ENCODE results near the gene CTSS. TPM values are rescaled to one million over a fixed set of nuclear protein-coding genes. Genes with fewer than 3 reads are reported as not detected.
"Not testable (repeated sequence)": the region's sequence is repeated elsewhere in the genome, so short reads cannot be mapped to it uniquely, and the experiment has no call there.

The CTSS gene
- polyA plus RNA-seq, 4 donors = 34.0 to 128 (median 69.6) TPM

DNA sequence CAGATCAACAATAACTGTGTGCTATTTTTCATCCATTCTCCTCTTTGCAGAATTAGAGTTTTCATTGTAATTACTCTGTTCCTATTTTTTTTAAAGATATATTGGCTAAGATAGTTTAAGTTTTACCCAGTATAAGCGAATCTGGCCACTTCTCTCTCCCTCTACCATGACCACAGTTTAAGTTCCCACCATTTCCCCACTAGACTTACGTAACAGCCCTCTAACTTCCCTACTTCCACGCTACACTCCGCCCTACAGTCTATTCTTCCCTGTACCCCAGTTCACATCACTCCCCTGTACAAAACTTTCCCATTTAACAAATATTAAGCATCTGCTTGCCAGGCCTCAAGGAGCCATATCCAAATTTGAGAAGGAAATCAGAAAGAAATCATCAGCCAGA is 26.0 kb upstream of the CTSS start:
- no peak overlapping the region for H3K27ac ChIP-seq (ENCODE audit: low read depth in 1 of 3, low read length in 2 of 3)
- no peak overlapping the region for H3K4me3 ChIP-seq (ENCODE audit: low read depth in 1 of 3, low read length in 3 of 3)
- H3K4me1 ChIP-seq (ENCODE audit: control insufficient read depth in 3 of 3, insufficient read depth in 2 of 3, low read depth in 1 of 3, low read length in 2 of 3) = no peaks in the 10 kb centered on the region
- DNase-seq = no peak
- peaks cover 0 to 4% (median 2%) of the 10 kb centered on the region in 3 donors for H3K36me3 ChIP-seq (ENCODE audit: control insufficient read depth in 3 of 3, insufficient read depth in 2 of 3, low read depth in 1 of 3, low read length in 3 of 3)
- 83 to 92% (median 92%) methylated on average over 4 of the region's 4 CpGs for WGBS, 3 donors
- H3K27me3 ChIP-seq (ENCODE audit: control insufficient read depth in 3 of 3, insufficient read depth in 3 of 3, low read length in 3 of 3) = no peaks in the 10 kb centered on the region
- no peak for FAIRE-seq
- no peaks in the 10 kb centered on the region for H3K9me3 ChIP-seq (ENCODE audit: control insufficient read depth in 2 of 2, insufficient read depth in 1 of 2, low read depth in 1 of 2, low read length in 1 of 2)

GRCh38 chr1:150789396-150789795 is 23.8 kb upstream of the CTSS start:
- no peaks in the 10 kb centered on the region for H3K4me1 ChIP-seq (ENCODE audit: control insufficient read depth in 3 of 3, insufficient read depth in 2 of 3, low read depth in 1 of 3, low read length in 2 of 3)
- no peak overlapping the region for H3K27ac ChIP-seq (ENCODE audit: low read depth in 1 of 3, low read length in 2 of 3)
- no peak for FAIRE-seq
- H3K9me3 ChIP-seq (ENCODE audit: control insufficient read depth in 2 of 2, insufficient read depth in 1 of 2, low read depth in 1 of 2, low read length in 1 of 2) = no peaks in the 10 kb centered on the region
- H3K36me3 ChIP-seq (ENCODE audit: control insufficient read depth in 3 of 3, insufficient read depth in 2 of 3, low read depth in 1 of 3, low read length in 3 of 3) = no peaks in the 10 kb centered on the region
- no peak overlapping the region for H3K4me3 ChIP-seq (ENCODE audit: low read depth in 1 of 3, low read length in 3 of 3)
- WGBS, 3 donors = 65 to 73% (median 69%) methylated on average over 4 of the region's 4 CpGs
- no peak for DNase-seq
- H3K27me3 ChIP-seq (ENCODE audit: control insufficient read depth in 3 of 3, insufficient read depth in 3 of 3, low read length in 3 of 3) = no peaks in the 10 kb centered on the region

DNA sequence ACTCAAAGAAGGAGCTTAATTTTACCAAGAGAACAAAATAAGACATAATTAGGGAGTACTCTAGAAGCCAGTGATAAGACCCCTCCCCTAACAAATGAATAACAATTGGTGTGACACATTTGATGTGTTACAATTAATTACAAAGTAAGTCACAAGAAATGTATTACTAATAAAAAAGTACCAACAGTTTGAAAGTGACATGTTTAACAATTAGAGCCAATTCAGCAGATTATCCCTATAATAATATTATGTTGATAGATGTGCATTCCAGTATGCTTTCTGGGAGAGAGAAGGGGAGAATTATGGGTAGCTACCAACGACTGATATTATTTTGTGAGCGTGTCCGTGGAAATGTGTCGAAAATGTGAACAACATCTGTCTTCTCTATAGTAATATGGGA is 23.4 kb upstream of the CTSS start:
- WGBS, 3 donors = 91 to 98% (median 93%) methylated on average over 4 of the region's 4 CpGs
- Histone ChIP-seq H3K9me3 (ENCODE audit: control insufficient read depth in 2 of 2, insufficient read depth in 1 of 2, low read depth in 1 of 2, low read length in 1 of 2) (no peaks in the 10 kb centered on the region), H3K4me3 (ENCODE audit: low read depth in 1 of 3, low read length in 3 of 3) (no peak overlapping the region), H3K27ac (ENCODE audit: low read depth in 1 of 3, low read length in 2 of 3) (no peak overlapping the region), H3K36me3 (ENCODE audit: control insufficient read depth in 3 of 3, insufficient read depth in 2 of 3, low read depth in 1 of 3, low read length in 3 of 3) (no peaks in the 10 kb centered on the region), H3K27me3 (ENCODE audit: control insufficient read depth in 3 of 3, insufficient read depth in 3 of 3, low read length in 3 of 3) (no peaks in the 10 kb centered on the region), H3K4me1 (ENCODE audit: control insufficient read depth in 3 of 3, insufficient read depth in 2 of 3, low read depth in 1 of 3, low read length in 2 of 3) (no peaks in the 10 kb centered on the region)
- FAIRE-seq (no peak), DNase-seq (no peak)

GRCh38 chr1:150787455-150787854 is 21.9 kb upstream of the CTSS start:
- no peaks in the 10 kb centered on the region for H3K4me1 ChIP-seq (ENCODE audit: control insufficient read depth in 3 of 3, insufficient read depth in 2 of 3, low read depth in 1 of 3, low read length in 2 of 3)
- H3K9me3 ChIP-seq (ENCODE audit: control insufficient read depth in 2 of 2, insufficient read depth in 1 of 2, low read depth in 1 of 2, low read length in 1 of 2) = no peaks in the 10 kb centered on the region
- DNase-seq (no peak), FAIRE-seq (no peak)
- no peaks in the 10 kb centered on the region for H3K27me3 ChIP-seq (ENCODE audit: control insufficient read depth in 3 of 3, insufficient read depth in 3 of 3, low read length in 3 of 3)
- no peak overlapping the region for H3K27ac ChIP-seq (ENCODE audit: low read depth in 1 of 3, low read length in 2 of 3)
- H3K36me3 ChIP-seq (ENCODE audit: control insufficient read depth in 3 of 3, insufficient read depth in 2 of 3, low read depth in 1 of 3, low read length in 3 of 3) = no peaks in the 10 kb centered on the region
- no peak overlapping the region for H3K4me3 ChIP-seq (ENCODE audit: low read depth in 1 of 3, low read length in 3 of 3)

DNA sequence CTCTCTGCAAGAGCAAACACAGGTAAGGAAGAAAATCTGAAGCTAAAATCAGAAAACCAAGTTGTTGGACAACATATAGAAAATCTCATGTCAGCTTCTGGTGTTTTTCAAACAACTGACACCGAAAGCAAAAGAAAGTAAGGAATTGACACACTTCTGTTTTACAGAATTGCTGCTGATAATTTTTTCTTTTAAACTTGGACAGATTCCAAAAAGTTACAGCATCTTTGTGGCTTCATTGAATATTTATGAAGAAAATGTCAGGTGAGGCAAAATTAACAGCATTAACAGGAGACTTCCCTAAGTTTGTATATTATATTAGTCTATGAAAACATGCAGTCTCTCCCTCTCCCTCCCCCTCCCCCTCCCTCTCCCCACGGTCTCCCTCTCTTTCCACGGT is 14.9 kb upstream of the CTSS start:
- H3K27ac ChIP-seq (ENCODE audit: low read depth in 1 of 3, low read length in 2 of 3) = no peak overlapping the region
- no peaks in the 10 kb centered on the region for H3K9me3 ChIP-seq (ENCODE audit: control insufficient read depth in 2 of 2, insufficient read depth in 1 of 2, low read depth in 1 of 2, low read length in 1 of 2)
- no peaks in the 10 kb centered on the region for H3K36me3 ChIP-seq (ENCODE audit: control insufficient read depth in 3 of 3, insufficient read depth in 2 of 3, low read depth in 1 of 3, low read length in 3 of 3)
- DNase-seq (no peak), FAIRE-seq (no peak)
- H3K27me3 ChIP-seq (ENCODE audit: control insufficient read depth in 3 of 3, insufficient read depth in 3 of 3, low read length in 3 of 3) = no peaks in the 10 kb centered on the region
- no peaks in the 10 kb centered on the region for H3K4me1 ChIP-seq (ENCODE audit: control insufficient read depth in 3 of 3, insufficient read depth in 2 of 3, low read depth in 1 of 3, low read length in 2 of 3)
- 82 to 94% (median 84%) methylated on average over 3 of the region's 3 CpGs for WGBS, 3 donors
- H3K4me3 ChIP-seq (ENCODE audit: low read depth in 1 of 3, low read length in 3 of 3) = no peak overlapping the region

DNA sequence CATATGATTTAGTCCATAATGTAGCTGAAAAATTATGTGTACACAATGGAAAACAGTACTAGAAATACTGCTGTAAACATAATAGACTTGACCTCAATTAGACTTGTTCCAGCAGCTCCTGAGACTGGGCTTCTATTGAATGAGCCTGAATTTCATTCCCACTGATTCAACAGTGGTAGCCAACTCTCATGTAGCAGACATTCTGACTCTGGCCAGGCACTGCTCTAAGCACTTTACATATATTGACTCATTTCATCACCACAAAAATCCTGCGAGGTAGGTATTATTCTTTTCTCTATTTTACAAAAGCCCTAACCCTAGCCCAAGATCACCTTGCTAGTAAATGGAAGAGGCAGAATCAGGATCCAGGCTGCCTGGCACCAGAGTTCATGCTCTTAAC is 12.8 kb upstream of the CTSS start:
- Histone ChIP-seq H3K36me3 (ENCODE audit: control insufficient read depth in 3 of 3, insufficient read depth in 2 of 3, low read depth in 1 of 3, low read length in 3 of 3) (no peaks in the 10 kb centered on the region), H3K9me3 (ENCODE audit: control insufficient read depth in 2 of 2, insufficient read depth in 1 of 2, low read depth in 1 of 2, low read length in 1 of 2) (no peaks in the 10 kb centered on the region), H3K4me1 (ENCODE audit: control insufficient read depth in 3 of 3, insufficient read depth in 2 of 3, low read depth in 1 of 3, low read length in 2 of 3) (no peaks in the 10 kb centered on the region), H3K4me3 (ENCODE audit: low read depth in 1 of 3, low read length in 3 of 3) (no peak overlapping the region), H3K27ac (ENCODE audit: low read depth in 1 of 3, low read length in 2 of 3) (no peak overlapping the region), H3K27me3 (ENCODE audit: control insufficient read depth in 3 of 3, insufficient read depth in 3 of 3, low read length in 3 of 3) (no peaks in the 10 kb centered on the region)
- DNase-seq = no peak
- FAIRE-seq = no peak
- 77 to 92% (median 81%) methylated on average over 1 of the region's 1 CpG for WGBS, 3 donors

GRCh38 chr1:150777544-150777943 is 12.0 kb upstream of the CTSS start:
- H3K36me3 ChIP-seq (ENCODE audit: control insufficient read depth in 3 of 3, insufficient read depth in 2 of 3, low read depth in 1 of 3, low read length in 3 of 3) = no peaks in the 10 kb centered on the region
- H3K9me3 ChIP-seq (ENCODE audit: control insufficient read depth in 2 of 2, insufficient read depth in 1 of 2, low read depth in 1 of 2, low read length in 1 of 2) = no peaks in the 10 kb centered on the region
- FAIRE-seq = no peak
- no peaks in the 10 kb centered on the region for H3K27me3 ChIP-seq (ENCODE audit: control insufficient read depth in 3 of 3, insufficient read depth in 3 of 3, low read length in 3 of 3)
- no peak overlapping the region for H3K27ac ChIP-seq (ENCODE audit: low read depth in 1 of 3, low read length in 2 of 3)
- H3K4me3 ChIP-seq (ENCODE audit: low read depth in 1 of 3, low read length in 3 of 3) = no peak overlapping the region
- no peak for DNase-seq
- 87 to 95% (median 94%) methylated on average over 2 of the region's 2 CpGs for WGBS, 3 donors
- H3K4me1 ChIP-seq (ENCODE audit: control insufficient read depth in 3 of 3, insufficient read depth in 2 of 3, low read depth in 1 of 3, low read length in 2 of 3) = no peaks in the 10 kb centered on the region

DNA sequence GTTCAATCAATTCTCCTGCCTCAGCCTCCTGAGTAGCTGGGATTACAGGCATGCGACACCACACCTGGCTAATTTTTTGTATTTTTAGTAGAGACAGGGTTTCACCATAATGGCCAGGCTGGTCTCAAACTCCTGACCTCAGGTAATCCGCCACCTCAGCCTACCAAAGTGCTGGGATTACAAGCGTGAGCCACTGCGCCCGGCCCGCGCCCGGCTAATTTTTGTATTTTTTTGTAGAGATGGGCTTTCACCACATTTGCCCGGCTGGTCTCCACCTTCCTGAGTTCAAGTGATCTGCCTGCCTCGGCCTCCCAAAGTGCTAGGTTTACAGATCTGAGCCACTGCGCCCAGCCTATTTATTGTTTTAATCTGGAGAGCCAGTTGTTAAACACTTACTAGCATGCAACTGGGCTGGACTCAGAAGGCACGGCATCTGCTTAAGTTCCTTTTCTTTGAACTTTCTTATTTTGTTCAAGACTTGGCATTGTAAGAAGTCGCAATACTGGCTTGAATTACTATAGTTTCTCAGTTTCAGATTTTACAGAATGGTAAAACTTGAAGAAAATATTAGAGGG is 10.4 kb upstream of the CTSS start:
- WGBS, 3 donors = 93 to 96% (median 94%) methylated on average over 13 of the region's 13 CpGs
- H3K4me3 ChIP-seq (ENCODE audit: low read depth in 1 of 3, low read length in 3 of 3); H3K4me1 ChIP-seq (ENCODE audit: control insufficient read depth in 3 of 3, insufficient read depth in 2 of 3, low read depth in 1 of 3, low read length in 2 of 3); H3K9me3 ChIP-seq (ENCODE audit: control insufficient read depth in 2 of 2, insufficient read depth in 1 of 2, low read depth in 1 of 2, low read length in 1 of 2); H3K36me3 ChIP-seq (ENCODE audit: control insufficient read depth in 3 of 3, insufficient read depth in 2 of 3, low read depth in 1 of 3, low read length in 3 of 3); FAIRE-seq; DNase-seq; H3K27ac ChIP-seq (ENCODE audit: low read depth in 1 of 3, low read length in 2 of 3); H3K27me3 ChIP-seq (ENCODE audit: control insufficient read depth in 3 of 3, insufficient read depth in 3 of 3, low read length in 3 of 3): not testable (repeated sequence)

- no peaks in the 10 kb centered on the region for H3K9me3 ChIP-seq (ENCODE audit: control insufficient read depth in 2 of 2, insufficient read depth in 1 of 2, low read depth in 1 of 2, low read length in 1 of 2)
- no peaks in the 10 kb centered on the region for H3K36me3 ChIP-seq (ENCODE audit: control insufficient read depth in 3 of 3, insufficient read depth in 2 of 3, low read depth in 1 of 3, low read length in 3 of 3)
- WGBS, 3 donors = 91 to 93% (median 91%) methylated on average over 3 of the region's 3 CpGs
- H3K27me3 ChIP-seq (ENCODE audit: control insufficient read depth in 3 of 3, insufficient read depth in 3 of 3, low read length in 3 of 3) = no peaks in the 10 kb centered on the region
- DNase-seq = no peak
- no peaks in the 10 kb centered on the region for H3K4me1 ChIP-seq (ENCODE audit: control insufficient read depth in 3 of 3, insufficient read depth in 2 of 3, low read depth in 1 of 3, low read length in 2 of 3)
- FAIRE-seq = no peak
- H3K4me3 ChIP-seq (ENCODE audit: low read depth in 1 of 3, low read length in 3 of 3) = no peak overlapping the region
- H3K27ac ChIP-seq (ENCODE audit: low read depth in 1 of 3, low read length in 2 of 3) = no peak overlapping the region
These were observed 9.7 kb upstream of the CTSS start for GRCh38 chr1:150775276-150775675.

All from small intestine (tissue), 7 donors.